Bronchial epithelial cell (primary cell): ENCODE data around the gene NREP. TPM values are rescaled to one million over a fixed set of nuclear protein-coding genes. Genes with fewer than 3 reads are reported as not detected.
A peak's percentile ranks its signal among the peaks of the same experiment; 100 is the strongest.

Experiments
- DNase-seq: peaks from one replicate; pipeline ENCODE4 v3.0.0-alpha.2; 2010; ENCODE audit warnings: low read depth
- FAIRE-seq: peaks from 2 replicates; lab custom pipeline; 2011; peaks lifted over from hg19 to GRCh38; lab: Jason Lieb, UNC
- H3K27me3 ChIP-seq: 2 replicates; pipeline ENCODE4 v1.5.1; 2011; ENCODE audit warnings: low read length; ENCODE audit not compliant: control insufficient read depth, insufficient read depth
- H3K36me3 ChIP-seq: 2 replicates; pipeline ENCODE4 v1.5.1; 2011; ENCODE audit warnings: low read length; ENCODE audit not compliant: control insufficient read depth, insufficient read depth
- H3K4me3 ChIP-seq: 2 replicates; pipeline ENCODE4 v1.5.1; 2011; ENCODE audit warnings: mild to moderate bottlenecking, low read depth, low read length, control low read depth
- CTCF ChIP-seq: IDR thresholded peaks from 2 replicates; pipeline ENCODE4 v1.5.1; 2011; ENCODE audit warnings: mild to moderate bottlenecking, moderate library complexity, low read length, control low read depth, inconsistent platforms; ENCODE audit not compliant: insufficient read depth, severe bottlenecking
- total RNA-seq: library from RNA; depleted of rRNA; stranded (reverse); fragments of >200 nt; gene quantifications from 2 replicates; pipeline ENCODE4 v1.2.1, GENCODE V29; 2014

NREP gene
- total RNA-seq, 1 donor from 2014 or later: 5.0 TPM

DNA sequence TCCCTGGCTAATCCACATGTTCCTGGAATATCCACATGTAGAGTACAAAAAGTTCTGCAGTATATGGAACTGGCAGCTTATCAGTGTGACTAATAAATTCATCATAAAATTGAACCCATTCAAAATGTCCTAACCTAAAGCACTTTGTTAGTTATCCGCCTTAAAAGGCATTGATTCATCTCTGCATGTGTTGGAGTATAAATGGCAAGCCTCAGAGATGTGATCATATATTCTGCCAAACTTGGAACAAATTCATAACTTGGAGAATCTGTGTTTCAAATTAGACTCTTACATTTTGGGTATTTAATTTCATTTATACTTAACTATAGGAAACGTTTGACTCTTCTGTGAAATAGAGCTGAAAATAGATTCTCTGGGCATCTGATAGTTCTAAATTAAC, 25.2 kb upstream of the NREP start:
- DNase-seq (peak; percentile 84), FAIRE-seq (no peak)

DNA sequence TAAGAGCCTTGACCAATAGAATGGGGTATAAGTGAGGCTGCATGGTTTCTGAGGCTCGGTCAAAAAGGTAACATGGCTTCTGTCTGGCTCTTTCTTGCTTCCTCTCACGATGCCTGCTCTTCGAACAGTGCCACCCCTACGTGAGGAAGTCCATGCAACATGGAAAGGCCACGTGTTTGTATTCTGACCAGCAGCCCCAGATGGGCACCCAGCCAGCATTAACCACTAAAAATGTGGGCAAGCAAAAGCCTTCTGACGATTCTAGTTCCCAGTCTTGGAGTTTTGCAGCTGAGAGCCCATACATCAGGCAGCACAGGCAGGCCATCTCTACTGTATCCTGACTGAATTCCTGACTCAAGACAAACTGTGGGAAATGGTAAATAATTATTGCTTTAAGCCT, 24.2 kb upstream of the NREP start:
- H3K36me3 ChIP-seq: no peaks in the 10 kb centered on the region
- TF ChIP-seq CTCF: no peak
- no peak overlapping the region for H3K4me3 ChIP-seq
- no peak for FAIRE-seq
- DNase-seq: no peak
- no peaks in the 10 kb centered on the region for H3K27me3 ChIP-seq

More for the DNA sequence above, 25.2 kb upstream of the NREP start:
- TF ChIP-seq CTCF: no peak
- no peaks in the 10 kb centered on the region for H3K27me3 ChIP-seq
- H3K4me3 ChIP-seq: no peak overlapping the region
- H3K36me3 ChIP-seq: no peaks in the 10 kb centered on the region

- no peak for TF ChIP-seq CTCF
- FAIRE-seq: no peak
Observed at GRCh38 chr5:111779922-111780292, 22.9 kb upstream of the NREP start.

GRCh38 chr5:111779260-111779921, 22.4 kb upstream of the NREP start:
- no peak for FAIRE-seq

More at GRCh38 chr5:111779922-111780292, 22.9 kb upstream of the NREP start:
- H3K4me3 ChIP-seq: no peak overlapping the region
- DNase-seq: no peak
- H3K36me3 ChIP-seq: no peaks in the 10 kb centered on the region
- H3K27me3 ChIP-seq: no peaks in the 10 kb centered on the region

DNA sequence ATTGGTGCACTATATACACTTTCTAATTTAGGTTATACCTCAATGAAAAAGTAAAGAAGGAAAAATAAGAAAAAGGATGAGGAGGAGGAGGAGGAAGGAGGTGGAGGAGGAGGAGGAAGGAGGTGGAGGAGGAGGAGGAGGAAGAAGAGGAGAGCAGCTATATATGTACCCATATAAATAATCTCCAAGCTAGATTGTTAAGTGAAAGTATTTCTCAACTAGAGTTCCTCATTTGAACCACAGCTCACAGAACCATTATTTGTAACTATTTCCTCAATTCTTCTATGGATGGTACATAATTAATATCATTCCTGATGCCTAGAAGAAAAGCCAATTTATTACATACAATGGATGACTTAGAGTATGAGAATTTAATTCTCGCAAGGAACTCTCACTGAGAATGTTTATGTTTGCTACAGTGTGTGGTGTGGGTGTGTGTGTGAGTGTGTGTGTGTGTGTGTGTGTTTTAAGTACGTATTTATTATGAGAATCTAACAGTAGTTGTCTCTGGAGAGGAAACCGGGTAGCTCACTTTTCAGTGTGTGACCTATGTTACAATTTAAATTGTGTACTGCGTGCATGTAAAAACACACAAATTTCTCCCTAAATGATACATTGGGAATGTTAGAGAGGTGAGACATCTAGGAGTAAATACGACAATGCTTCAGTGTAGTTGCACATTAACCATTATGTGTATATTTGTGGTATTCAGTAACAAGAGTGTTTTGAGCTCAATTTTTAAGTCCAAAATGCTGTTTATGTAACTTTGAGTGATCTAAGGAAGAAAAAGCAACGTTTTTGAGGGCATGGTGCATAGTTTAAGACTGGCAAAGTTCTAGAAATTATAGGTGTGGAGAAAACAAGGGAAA, 20.2 kb upstream of the NREP start:
- DNase-seq (no peak), FAIRE-seq (no peak)
- Histone ChIP-seq H3K36me3 (no peaks in the 10 kb centered on the region), H3K27me3 (no peaks in the 10 kb centered on the region), H3K4me3 (no peak overlapping the region)
- no peak for TF ChIP-seq CTCF

More at GRCh38 chr5:111779260-111779921, 22.4 kb upstream of the NREP start:
- H3K4me3 ChIP-seq: no peak overlapping the region
- peak; percentile 41 for DNase-seq
- H3K36me3 ChIP-seq: no peaks in the 10 kb centered on the region
- no peak for TF ChIP-seq CTCF
- no peaks in the 10 kb centered on the region for H3K27me3 ChIP-seq
